HG03196 (cell line): ENCODE data around the gene KCNG2.

Experiments
- ATAC-seq: cut with Tn5 transposase; IDR thresholded peaks from one replicate; pipeline ENCODE4 v1.9.1; 2021; ENCODE audit not compliant: unreplicated experiment

KCNG2 gene

GRCh38 chr18:79917853-79918614 lies 120.3 kb downstream of the KCNG2 start:
- ATAC-seq: no peak

GRCh38 chr18:79918615-79919011 lies 120.9 kb downstream of the KCNG2 start:
- ATAC-seq: no peak

GRCh38 chr18:79919089-79919488 lies 121.4 kb downstream of the KCNG2 start:
- no peak for ATAC-seq

- no peak for ATAC-seq
Observed at GRCh38 chr18:79921984-79922965, 124.5 kb downstream of the KCNG2 start.

GRCh38 chr18:79922971-79923411 lies 125.3 kb downstream of the KCNG2 start:
- no peak for ATAC-seq

- ATAC-seq: no peak
Observed at GRCh38 chr18:79923896-79924585, 126.3 kb downstream of the KCNG2 start.

GRCh38 chr18:79924814-79925731 lies 127.3 kb downstream of the KCNG2 start:
- ATAC-seq: no peak

GRCh38 chr18:79926306-79926705 lies 128.6 kb downstream of the KCNG2 start:
- ATAC-seq: no peak

GRCh38 chr18:79926715-79927606 lies 129.2 kb downstream of the KCNG2 start:
- ATAC-seq: no peak

GRCh38 chr18:79927607-79928562 lies 130.1 kb downstream of the KCNG2 start:
- no peak for ATAC-seq

- ATAC-seq: no peak
Observed at GRCh38 chr18:79928563-79928960, 130.8 kb downstream of the KCNG2 start.

GRCh38 chr18:79930020-79930642 lies 132.4 kb downstream of the KCNG2 start:
- no peak for ATAC-seq

GRCh38 chr18:79931475-79931874 lies 133.7 kb downstream of the KCNG2 start:
- no peak for ATAC-seq

- no peak for ATAC-seq
Observed at GRCh38 chr18:79932907-79933306, 135.2 kb downstream of the KCNG2 start.

GRCh38 chr18:79933765-79934164 lies 136.0 kb downstream of the KCNG2 start:
- ATAC-seq: no peak

GRCh38 chr18:79934311-79935097 lies 136.8 kb downstream of the KCNG2 start:
- ATAC-seq: no peak

- no peak for ATAC-seq
Observed at GRCh38 chr18:79935098-79935480, 137.4 kb downstream of the KCNG2 start.
